Chondrocyte (in vitro differentiated cells): ENCODE results near the gene ELP6. TPM values are rescaled to one million over a fixed set of nuclear protein-coding genes. Genes with fewer than 3 reads are reported as not detected.
"Not testable (repeated sequence)": the region's sequence is repeated elsewhere in the genome, so short reads cannot be mapped to it uniquely, and the experiment has no call there.

ENCODE experiments used
- DNase-seq: peaks from one replicate; pipeline ENCODE4 v3.0.0; 2021; ENCODE audit warnings: mixed read lengths, low spot score
- H3K27ac Mint-ChIP-seq: one replicate; pipeline ENCODE4 v1.8.0; 2021; ENCODE audit warnings: mild to moderate bottlenecking, moderate library complexity, mixed read lengths; ENCODE audit not compliant: unreplicated experiment
- H3K27me3 Mint-ChIP-seq: 2 replicates; pipeline ENCODE4 v1.8.0; 2021; ENCODE audit warnings: low read depth, mixed read lengths
- H3K36me3 Mint-ChIP-seq: 2 replicates; pipeline ENCODE4 v1.8.0; 2021; ENCODE audit warnings: low read depth, mixed read lengths
- H3K4me1 Mint-ChIP-seq: 2 replicates; pipeline ENCODE4 v1.8.0; 2021; ENCODE audit warnings: low read depth, mild to moderate bottlenecking, mixed read lengths
- H3K4me3 Mint-ChIP-seq: one replicate; pipeline ENCODE4 v1.8.0; 2021; ENCODE audit warnings: mild to moderate bottlenecking, moderate library complexity, mixed read lengths; ENCODE audit not compliant: unreplicated experiment
- H3K9me3 Mint-ChIP-seq: 2 replicates; pipeline ENCODE4 v1.8.0; 2021; ENCODE audit warnings: low read depth, mixed read lengths
- total RNA-seq: library from RNA; stranded (reverse); gene quantifications from 3 replicates; pipeline ENCODE4 v1.2.1, GENCODE V29; 2021
- TF ChIP-seq, protein P1 (sequence below): fragments of 200-600 bp; sonication (generic); IDR thresholded peaks from 2 replicates; pipeline ENCODE4 v1.5.0; 2021; ENCODE audit warnings: antibody characterized with exemption, mild to moderate bottlenecking, moderate library complexity

Gene ELP6
- total RNA-seq, 1 donor from 2014 or later = 30.2 TPM

DNA sequence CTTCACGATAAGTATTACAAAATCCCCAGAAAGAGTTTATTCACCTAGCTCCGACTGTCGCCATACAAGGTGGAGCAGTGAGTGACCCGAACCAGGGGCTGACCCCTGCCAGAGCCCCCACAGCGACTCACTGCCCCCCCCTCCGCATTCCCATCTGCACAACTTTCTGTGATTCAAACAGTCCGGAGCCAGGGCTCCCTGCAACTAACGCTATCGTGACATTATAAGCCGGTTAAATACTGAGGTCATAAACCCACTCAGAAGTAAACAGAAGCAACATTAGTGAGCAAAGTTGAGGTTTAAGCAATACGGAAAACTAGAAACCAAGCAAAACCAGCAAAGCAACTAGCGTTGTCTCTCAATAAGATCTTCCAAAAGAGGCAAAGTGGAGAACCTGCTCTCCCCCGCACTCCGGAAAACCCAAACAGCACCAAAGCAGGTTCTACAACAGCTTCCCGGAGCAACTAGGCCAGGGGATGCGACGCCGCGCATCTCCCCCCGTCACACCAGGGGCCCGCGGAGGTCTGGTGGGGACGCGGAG, 38.4 kb downstream of the ELP6 start:
- Mint-ChIP-seq H3K4me3 (peak overlapping the region; percentile 87), H3K9me3 (no peaks in the 10 kb centered on the region), H3K36me3 (no peaks in the 10 kb centered on the region), H3K4me1 (peaks cover 26% of the 10 kb centered on the region), H3K27me3 (no peaks in the 10 kb centered on the region), H3K27ac (peak overlapping the region; percentile 80)
- no peak for DNase-seq
- TF ChIP-seq, protein P1, sequence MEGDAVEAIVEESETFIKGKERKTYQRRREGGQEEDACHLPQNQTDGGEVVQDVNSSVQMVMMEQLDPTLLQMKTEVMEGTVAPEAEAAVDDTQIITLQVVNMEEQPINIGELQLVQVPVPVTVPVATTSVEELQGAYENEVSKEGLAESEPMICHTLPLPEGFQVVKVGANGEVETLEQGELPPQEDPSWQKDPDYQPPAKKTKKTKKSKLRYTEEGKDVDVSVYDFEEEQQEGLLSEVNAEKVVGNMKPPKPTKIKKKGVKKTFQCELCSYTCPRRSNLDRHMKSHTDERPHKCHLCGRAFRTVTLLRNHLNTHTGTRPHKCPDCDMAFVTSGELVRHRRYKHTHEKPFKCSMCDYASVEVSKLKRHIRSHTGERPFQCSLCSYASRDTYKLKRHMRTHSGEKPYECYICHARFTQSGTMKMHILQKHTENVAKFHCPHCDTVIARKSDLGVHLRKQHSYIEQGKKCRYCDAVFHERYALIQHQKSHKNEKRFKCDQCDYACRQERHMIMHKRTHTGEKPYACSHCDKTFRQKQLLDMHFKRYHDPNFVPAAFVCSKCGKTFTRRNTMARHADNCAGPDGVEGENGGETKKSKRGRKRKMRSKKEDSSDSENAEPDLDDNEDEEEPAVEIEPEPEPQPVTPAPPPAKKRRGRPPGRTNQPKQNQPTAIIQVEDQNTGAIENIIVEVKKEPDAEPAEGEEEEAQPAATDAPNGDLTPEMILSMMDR = no peak

DNA sequence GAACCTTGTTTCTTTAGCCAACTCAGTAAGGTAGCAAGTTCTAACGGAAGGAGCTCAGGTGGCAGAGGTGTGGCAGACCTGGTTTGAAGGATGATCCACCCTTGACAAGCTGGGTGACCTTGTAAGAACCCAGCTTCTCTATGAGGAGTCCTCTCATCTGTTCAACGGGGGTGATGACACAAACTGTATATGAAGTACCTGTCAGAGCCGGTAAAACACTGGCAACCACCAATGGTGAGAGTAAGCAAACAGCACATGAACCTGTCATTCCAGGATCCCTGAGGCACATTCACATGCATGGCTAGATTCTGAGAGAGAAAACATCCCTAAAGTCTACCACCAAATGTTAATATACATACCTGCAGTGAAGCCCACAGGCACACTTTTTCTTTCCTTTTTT, 40.1 kb downstream of the ELP6 start:
- TF ChIP-seq, protein P1 = no peak
- Mint-ChIP-seq H3K36me3 (no peaks in the 10 kb centered on the region), H3K4me3 (no peak overlapping the region), H3K9me3 (peaks cover 1% of the 10 kb centered on the region), H3K27ac (no peak overlapping the region), H3K4me1 (peaks cover 26% of the 10 kb centered on the region), H3K27me3 (no peaks in the 10 kb centered on the region)
- no peak for DNase-seq

DNA sequence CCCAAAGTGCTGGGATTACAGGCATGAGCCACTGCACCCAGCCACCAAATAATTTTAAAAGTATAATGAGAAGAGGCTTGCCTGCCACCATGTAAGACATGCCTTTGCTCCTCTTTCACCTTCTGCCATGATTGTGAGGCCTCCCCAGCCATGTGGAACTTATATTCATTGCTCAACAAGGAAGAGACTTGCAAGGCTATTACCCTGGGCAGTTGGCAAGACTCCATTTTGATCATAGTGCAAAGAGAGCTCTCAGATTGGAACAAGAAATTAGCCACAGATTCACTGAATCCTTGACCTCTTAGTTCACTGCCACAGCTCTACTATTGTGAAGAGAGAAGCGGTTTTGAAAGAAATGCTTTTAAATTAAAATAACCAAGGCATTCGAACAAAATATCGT, 43.9 kb downstream of the ELP6 start:
- no peak for DNase-seq
- Mint-ChIP-seq H3K4me1 (peaks cover 10% of the 10 kb centered on the region), H3K27me3 (no peaks in the 10 kb centered on the region), H3K27ac (no peak overlapping the region), H3K4me3 (no peak overlapping the region), H3K36me3 (peaks cover 3% of the 10 kb centered on the region), H3K9me3 (peaks cover 4% of the 10 kb centered on the region)
- TF ChIP-seq, protein P1 = no peak

DNA sequence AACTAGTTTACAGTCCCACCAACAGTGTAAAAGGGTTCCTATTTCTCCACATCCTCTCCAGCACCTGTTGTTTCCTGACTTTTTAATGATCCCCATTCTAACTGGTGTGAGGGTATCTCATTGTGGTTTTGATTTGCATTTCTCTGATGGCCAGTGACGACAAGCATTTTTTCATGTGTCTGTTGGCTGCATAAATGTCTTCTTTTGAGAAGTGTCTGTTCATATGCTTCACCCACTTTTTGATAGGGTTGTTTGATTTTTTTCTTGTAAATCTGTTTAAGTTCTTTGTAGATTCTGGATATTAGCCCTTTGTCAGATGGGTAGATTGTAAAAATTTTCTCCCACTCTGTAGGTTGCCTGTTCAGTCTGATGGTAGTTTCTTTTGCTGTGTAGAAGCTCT, 45.2 kb downstream of the ELP6 start:
- H3K36me3 Mint-ChIP-seq, H3K27me3 Mint-ChIP-seq: not testable (repeated sequence)

DNA sequence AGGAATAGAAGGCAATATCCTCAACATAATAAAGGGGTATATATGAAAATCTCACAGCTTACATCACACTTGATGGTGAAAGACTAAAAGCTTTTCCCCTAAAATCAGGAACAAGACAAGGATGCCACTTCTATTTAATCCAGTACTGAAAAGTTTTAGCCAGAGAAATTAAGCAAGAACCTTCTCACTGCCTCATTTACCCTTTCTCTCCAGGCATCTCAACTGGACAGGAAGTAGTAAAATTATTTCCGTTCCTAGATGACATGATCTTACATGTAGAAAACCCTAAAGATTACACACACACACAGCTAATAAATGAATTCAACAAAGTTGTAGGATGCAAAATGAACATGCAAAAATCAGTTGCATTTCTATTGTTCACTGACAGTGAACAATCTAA, 48.9 kb downstream of the ELP6 start:
- Mint-ChIP-seq H3K9me3 (peaks cover 4% of the 10 kb centered on the region), H3K36me3 (peaks cover 3% of the 10 kb centered on the region), H3K4me3 (no peak overlapping the region), H3K4me1 (peaks cover 2% of the 10 kb centered on the region), H3K27ac (no peak overlapping the region), H3K27me3 (no peaks in the 10 kb centered on the region)
- DNase-seq = no peak
- TF ChIP-seq, protein P1 = no peak

More for the DNA sequence above, 45.2 kb downstream of the ELP6 start:
- H3K27ac Mint-ChIP-seq, H3K9me3 Mint-ChIP-seq, H3K4me3 Mint-ChIP-seq, DNase-seq, H3K4me1 Mint-ChIP-seq: not testable (repeated sequence)

DNA sequence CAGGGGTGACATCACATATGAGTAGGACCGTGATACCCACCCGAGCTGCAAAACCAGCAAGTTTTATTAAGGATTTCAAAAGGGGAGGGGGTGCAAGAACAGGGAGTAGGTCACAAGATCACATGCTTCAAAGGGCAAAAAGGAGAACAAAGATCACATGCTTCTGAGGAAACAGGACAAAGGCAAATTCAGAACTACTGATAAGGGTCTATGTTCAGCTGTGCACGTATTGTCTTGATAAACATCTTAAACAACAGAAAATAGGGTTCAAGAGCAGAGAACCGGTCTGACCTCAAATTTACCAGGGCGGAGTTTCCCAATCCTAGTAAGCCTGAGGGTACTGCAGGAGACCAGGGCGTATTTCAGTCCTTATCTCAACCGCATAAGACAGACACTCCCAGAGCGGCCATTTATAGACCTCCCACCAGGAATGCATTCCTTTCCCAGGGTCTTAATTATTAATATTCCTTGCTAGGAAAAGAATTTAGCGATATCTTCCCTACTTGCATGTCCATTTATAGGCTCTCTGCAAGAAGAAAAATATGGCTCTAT, 53.9 kb downstream of the ELP6 start:
- not testable (repeated sequence) for H3K9me3 Mint-ChIP-seq, H3K4me3 Mint-ChIP-seq, H3K36me3 Mint-ChIP-seq, DNase-seq, H3K27ac Mint-ChIP-seq, H3K27me3 Mint-ChIP-seq
- H3K4me1 Mint-ChIP-seq = peaks cover 12% of the 10 kb centered on the region
